ENCODE results near the gene ALPL. TPM values are rescaled to one million over a fixed set of nuclear protein-coding genes. Genes with fewer than 3 reads are reported as not detected.

The ALPL gene
- total RNA-seq, 1 experiment from 2014 or later, result 84.8 TPM

DNA sequence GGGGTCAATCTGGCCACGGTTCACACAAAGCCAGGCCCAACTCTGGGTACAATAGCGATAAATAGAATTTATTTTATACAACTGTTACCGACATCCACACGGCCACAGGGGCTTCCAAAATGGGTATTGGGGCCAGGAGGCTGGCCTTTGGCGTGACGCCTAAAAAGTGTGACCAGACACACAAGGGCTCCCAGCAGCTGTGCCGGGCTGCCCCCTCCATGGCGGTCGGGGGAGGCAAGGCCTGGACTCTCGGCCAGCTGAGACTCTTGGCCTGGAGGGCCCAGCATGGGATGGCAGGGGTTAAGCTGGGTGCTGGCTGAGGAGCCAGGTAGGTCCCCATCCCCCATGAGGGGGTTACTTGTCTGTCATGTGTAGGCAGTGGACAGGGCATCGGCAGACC lies 87.0 kb downstream of the ALPL start:
- H3K4ac ChIP-seq (ENCODE audit: low read depth, low read length), result no peak overlapping the region
- H3K9ac ChIP-seq (ENCODE audit: extremely low read depth, insufficient read length, low read length), result no peak overlapping the region
- Mint-ChIP-seq H3K4me3 (no peak overlapping the region), H3K27me3 (ENCODE audit: low read depth) (no peaks in the 10 kb centered on the region), H3K27ac (no peak overlapping the region), H3K36me3 (ENCODE audit: insufficient read depth in 1 of 3, low read depth in 3 of 3) (no peaks in the 10 kb centered on the region; a peak in 1 of 7 replicates), H3K4me1 (peaks cover 17 to 31% of the 10 kb centered on the region in 2 experiments), H3K9me3 (no peaks in the 10 kb centered on the region)
- no peaks in the 10 kb centered on the region for H3K9me3 ChIP-seq (ENCODE audit: control insufficient read depth, low read depth, low read length)
- no peak overlapping the region for H2BK5ac ChIP-seq (ENCODE audit: insufficient read length, low read length)
- H3K23me2 ChIP-seq (ENCODE audit: insufficient read length, low read depth, low read length, poor library complexity, severe bottlenecking), result no peaks in the 10 kb centered on the region
- no peak overlapping the region for H2BK20ac ChIP-seq (ENCODE audit: low read depth, low read length, poor library complexity, severe bottlenecking)
- H3K79me2 ChIP-seq (ENCODE audit: insufficient read depth, low read length), result no peaks in the 10 kb centered on the region
- no peak overlapping the region for H3K23ac ChIP-seq (ENCODE audit: insufficient read length, low read depth, low read length)
- no peaks in the 10 kb centered on the region for H3K27me3 ChIP-seq (ENCODE audit: insufficient read depth, low read length)
- no peak overlapping the region for H2BK12ac ChIP-seq (ENCODE audit: insufficient read length, low read depth, low read length)
- H3K56ac ChIP-seq (ENCODE audit: insufficient read length, low read depth, low read length), result no peak overlapping the region
- H3K14ac ChIP-seq (ENCODE audit: insufficient read depth, low read length), result no peak overlapping the region
- no peak overlapping the region for H2BK15ac ChIP-seq (ENCODE audit: low read depth, low read length)
- no peak overlapping the region for H2BK120ac ChIP-seq (ENCODE audit: low read depth, low read length, poor library complexity, severe bottlenecking)
- H3K4me2 ChIP-seq (ENCODE audit: insufficient read depth, insufficient read length, low read length), result no peak overlapping the region
- no peak overlapping the region for H4K5ac ChIP-seq (ENCODE audit: insufficient read length, low read depth, low read length)
- H4K91ac ChIP-seq (ENCODE audit: insufficient read length, low read depth, low read length), result no peak overlapping the region
- H3K4me1 ChIP-seq (ENCODE audit: insufficient read depth, low read length), result no peaks in the 10 kb centered on the region
- TF ChIP-seq, protein P1, sequence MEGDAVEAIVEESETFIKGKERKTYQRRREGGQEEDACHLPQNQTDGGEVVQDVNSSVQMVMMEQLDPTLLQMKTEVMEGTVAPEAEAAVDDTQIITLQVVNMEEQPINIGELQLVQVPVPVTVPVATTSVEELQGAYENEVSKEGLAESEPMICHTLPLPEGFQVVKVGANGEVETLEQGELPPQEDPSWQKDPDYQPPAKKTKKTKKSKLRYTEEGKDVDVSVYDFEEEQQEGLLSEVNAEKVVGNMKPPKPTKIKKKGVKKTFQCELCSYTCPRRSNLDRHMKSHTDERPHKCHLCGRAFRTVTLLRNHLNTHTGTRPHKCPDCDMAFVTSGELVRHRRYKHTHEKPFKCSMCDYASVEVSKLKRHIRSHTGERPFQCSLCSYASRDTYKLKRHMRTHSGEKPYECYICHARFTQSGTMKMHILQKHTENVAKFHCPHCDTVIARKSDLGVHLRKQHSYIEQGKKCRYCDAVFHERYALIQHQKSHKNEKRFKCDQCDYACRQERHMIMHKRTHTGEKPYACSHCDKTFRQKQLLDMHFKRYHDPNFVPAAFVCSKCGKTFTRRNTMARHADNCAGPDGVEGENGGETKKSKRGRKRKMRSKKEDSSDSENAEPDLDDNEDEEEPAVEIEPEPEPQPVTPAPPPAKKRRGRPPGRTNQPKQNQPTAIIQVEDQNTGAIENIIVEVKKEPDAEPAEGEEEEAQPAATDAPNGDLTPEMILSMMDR (conservative IDR thresholded peaks at IDR 0.05), result no peak
- no peak overlapping the region for H3K27ac ChIP-seq (ENCODE audit: insufficient read length, low read depth, low read length)
- no peak overlapping the region for H3K18ac ChIP-seq (ENCODE audit: insufficient read length, low read depth, low read length)
- H4K8ac ChIP-seq (replicated peaks; ENCODE audit: insufficient read length, low read depth, low read length), result no peak overlapping the region
- H4K20me1 ChIP-seq (ENCODE audit: control insufficient read depth, insufficient read depth, insufficient read length), result no peaks in the 10 kb centered on the region
- H2AK5ac ChIP-seq (ENCODE audit: insufficient read length, low read length), result no peak overlapping the region
- H2AFZ ChIP-seq (ENCODE audit: low read length), result no peak overlapping the region
- no CpG with 5 or more reads among the region's 11 CpGs for WGBS (ENCODE audit: extremely low coverage, insufficient read length, low lambda C conversion rate)
- no peak overlapping the region for H3T11ph ChIP-seq (ENCODE audit: low read length)
- DNase-seq, result no peak
- no peaks in the 10 kb centered on the region for H3K79me1 ChIP-seq (ENCODE audit: insufficient read depth, low read depth, low read length, poor library complexity, severe bottlenecking)
